AG09319 (cell line): Measurements from ENCODE around the gene ANKRD44.

ENCODE experiments used
- DNase-seq: peaks from one replicate; pipeline ENCODE4 v3.0.0-alpha.2; 2010; ENCODE audit warnings: low read depth; ENCODE audit errors: extremely low read depth
- CTCF ChIP-seq: IDR thresholded peaks from 2 replicates; pipeline ENCODE4 v1.5.1; 2011; ENCODE audit warnings: low read depth, mild to moderate bottlenecking, inconsistent platforms, low read length, moderate library complexity

Gene ANKRD44

GRCh38 chr2:196941398-196942078, 369.0 kb downstream of the ANKRD44 start:
- no peak for DNase-seq
- no peak for TF ChIP-seq CTCF

GRCh38 chr2:196939371-196939770, 371.2 kb downstream of the ANKRD44 start:
- DNase-seq = no peak
- no peak for TF ChIP-seq CTCF
